Fibroblast of the conjunctiva (primary cell): ENCODE results near the gene TMIGD1.

ENCODE experiments used
- DNase-seq: peaks from one replicate; pipeline ENCODE4 v3.0.0-alpha.2; 2010; ENCODE audit warnings: low read depth

Gene TMIGD1

DNA sequence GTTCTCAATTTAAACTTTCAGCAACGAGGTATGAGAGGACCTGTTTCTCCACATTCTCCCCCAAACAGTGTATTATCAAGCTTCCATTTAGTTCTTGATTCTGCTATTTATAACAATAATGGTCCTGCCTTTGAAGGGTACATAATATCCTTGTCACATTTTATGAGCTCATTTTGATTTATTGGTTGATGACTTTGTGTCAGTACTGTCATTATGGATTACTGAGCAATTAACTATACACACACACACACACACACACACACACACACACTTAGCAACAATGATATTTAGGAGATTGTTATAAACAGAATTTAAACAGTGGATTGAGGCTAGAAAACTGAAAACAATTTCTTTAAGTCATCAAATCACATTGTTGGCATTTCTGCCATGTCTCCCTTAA is 7.0 kb downstream of the TMIGD1 start:
- no peak for DNase-seq

DNA sequence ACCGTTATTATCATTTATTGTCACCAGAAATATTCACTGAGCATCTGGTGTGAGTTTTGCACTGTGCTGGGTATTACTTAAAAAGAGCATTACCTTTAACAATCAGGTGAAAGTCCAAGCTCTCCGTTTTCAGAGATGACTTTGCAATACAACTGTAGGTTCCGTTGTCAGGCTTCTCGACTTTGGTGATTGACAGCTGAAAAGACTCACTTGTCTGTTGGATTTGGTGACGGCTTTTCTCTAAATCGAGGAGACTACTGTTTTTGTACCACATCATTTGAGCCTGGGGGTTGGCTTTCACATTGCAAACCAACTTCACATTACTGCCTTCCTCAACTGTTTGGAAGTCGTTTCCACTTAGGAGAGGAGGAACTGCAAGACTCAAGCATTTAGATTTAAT is 9.1 kb downstream of the TMIGD1 start:
- DNase-seq = no peak

DNA sequence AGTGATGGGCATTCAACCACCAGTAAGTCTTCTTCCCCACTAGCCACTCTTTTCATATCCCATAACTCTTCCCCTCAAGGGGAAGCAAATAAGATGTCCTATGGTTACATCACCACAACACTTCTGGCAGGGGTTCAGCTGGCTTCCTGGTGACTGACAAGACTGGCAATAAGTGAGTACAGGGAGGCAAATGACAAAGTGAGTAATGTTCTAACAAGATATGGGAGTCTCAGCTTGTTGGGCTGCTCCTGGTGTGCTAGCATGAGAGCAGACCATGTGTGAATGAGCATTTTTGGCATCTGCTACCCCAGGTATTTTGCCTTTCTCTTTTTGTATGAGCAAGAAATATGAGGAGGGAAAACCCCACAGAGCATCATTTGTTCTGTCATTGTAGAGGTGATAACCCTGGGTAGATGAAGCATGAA is 9.9 kb downstream of the TMIGD1 start:
- DNase-seq = peak; percentile 55

DNA sequence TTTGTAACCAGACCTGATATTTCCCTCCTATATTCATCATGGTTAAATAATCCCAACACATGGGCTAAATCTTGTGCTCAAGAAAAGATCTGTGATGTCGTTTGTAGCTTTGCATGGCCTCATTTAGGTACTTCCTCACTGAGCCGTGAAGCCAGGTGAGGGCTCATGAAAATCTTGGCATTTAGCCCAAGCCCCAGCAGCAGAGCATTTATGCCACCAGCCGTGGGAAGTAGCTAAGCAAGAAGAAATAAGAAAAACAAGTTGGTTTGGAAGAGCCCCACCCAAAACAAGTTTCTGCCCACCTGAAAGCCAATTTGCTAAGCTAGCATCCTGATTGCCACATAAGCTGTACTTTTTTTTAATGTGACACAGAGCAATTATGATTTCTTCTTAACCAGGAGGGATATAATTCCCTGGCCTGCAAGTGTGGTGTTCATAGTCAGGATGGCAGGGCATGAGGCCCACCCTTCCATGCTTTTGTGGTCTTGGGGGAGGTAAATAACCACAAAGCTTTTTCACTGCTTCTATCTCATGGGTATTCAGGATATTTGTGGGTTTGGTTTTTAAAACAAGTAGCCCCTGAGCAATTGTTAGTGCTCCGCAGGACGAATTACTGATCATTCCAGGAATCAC is 10.5 kb downstream of the TMIGD1 start:
- DNase-seq = no peak

DNA sequence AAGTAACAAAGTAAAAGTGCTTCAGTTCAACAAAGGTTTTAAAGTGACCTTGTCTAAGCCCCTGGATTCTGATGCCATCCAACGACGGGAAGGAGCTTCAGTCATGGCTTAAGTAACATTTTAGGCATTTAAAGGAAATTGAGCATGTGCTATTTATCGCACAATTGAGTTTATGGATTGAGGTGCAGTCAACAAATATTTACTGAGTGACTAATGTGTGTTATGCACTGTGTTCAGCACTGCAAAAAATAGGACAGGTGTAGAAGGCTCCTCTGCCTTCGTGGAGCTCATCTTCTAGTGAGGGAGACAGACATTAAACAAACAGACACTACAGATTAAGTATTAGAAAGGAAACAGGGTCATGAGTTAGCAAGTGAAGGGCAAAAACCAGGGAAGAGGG is 12.5 kb downstream of the TMIGD1 start:
- DNase-seq = no peak

GRCh38 chr17:30318155-30318554 is 15.7 kb downstream of the TMIGD1 start:
- DNase-seq = no peak

GRCh38 chr17:30316736-30317135 is 17.1 kb downstream of the TMIGD1 start:
- DNase-seq = no peak

DNA sequence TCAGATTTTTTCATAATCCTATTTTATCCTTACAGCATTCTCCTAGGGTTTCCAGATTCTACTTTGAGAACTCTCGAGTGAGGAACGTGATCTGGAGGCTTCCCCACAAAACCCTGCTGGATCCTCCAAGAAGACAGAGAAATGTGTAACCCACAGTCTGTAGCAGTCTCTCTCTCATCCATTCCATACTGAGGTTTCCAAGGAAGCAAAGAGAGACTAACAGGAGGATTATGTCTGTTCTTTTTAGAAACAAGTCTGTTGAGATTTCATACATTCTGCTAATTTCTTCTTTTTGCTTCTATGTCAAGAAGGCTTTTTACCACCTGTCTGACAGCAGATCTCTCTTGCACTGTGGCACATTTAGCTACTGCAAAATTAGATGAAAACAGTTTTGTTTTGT is 18.8 kb downstream of the TMIGD1 start:
- no peak for DNase-seq

- DNase-seq = no peak
Observed at GRCh38 chr17:30314474-30314873, 19.4 kb downstream of the TMIGD1 start.

- no peak for DNase-seq
Observed at GRCh38 chr17:30312226-30312625, 21.6 kb downstream of the TMIGD1 start.

- no peak for DNase-seq
Observed at GRCh38 chr17:30310562-30310961, 23.3 kb downstream of the TMIGD1 start.

DNA sequence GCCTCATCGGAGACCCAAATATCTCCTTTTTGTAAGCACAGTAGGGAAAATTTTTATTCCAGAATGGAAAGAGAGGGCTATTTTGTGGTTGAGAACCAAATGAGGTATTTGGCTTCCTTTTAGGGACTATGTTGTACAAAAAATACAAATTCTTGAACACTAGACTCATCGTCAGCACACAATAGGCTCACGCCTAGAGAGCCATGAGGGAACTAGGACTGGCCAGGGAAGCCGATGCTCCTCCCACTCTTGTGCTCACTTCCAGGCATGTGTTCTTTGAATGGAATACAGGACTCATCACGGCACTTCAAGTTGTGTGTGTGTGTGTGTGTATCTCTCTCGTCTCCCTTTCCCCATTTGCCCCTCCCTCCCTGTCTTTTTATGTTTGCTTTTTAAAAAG is 24.3 kb downstream of the TMIGD1 start:
- no peak for DNase-seq

DNA sequence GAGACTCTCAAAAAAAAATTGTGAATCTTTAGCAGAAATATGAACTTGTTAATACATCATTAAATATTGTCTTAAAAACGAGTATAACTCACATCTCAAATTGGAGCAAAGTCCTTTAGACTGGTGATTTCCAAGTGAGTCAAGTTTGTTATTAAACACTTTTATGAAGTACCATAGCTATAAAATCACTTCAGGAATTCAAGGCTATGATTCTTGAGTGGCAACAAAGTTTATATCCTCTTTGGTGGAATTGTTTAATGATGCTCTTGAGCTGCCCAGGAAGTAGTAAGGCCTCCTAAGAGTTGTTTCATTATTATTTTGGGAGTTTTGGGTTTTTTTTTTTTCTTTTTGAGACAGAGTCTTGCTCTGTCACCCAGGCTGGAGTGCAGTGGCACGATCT is 25.5 kb downstream of the TMIGD1 start:
- DNase-seq = no peak

GRCh38 chr17:30304778-30305177 is 29.1 kb downstream of the TMIGD1 start:
- DNase-seq = no peak

GRCh38 chr17:30302241-30302640 is 31.6 kb downstream of the TMIGD1 start:
- DNase-seq = no peak

DNA sequence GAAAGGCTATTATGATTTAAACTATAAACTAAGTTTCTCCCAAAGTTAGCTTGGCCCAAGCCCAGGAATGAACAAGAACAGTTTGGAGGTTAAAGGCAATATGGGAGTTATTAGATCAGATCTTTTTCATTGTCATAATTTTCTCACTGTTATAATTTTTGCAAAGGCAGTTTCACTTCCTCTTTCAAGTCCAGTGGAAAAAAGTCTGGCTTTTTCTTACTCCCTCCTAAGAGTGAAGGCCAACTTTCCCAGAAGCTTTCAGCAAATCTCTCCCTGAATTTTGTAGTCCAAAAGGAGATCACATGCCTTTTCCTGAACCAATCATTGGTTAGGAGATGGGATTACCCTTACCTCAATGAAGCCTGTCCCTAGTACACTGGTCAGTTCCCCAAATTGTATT is 33.0 kb downstream of the TMIGD1 start:
- DNase-seq = no peak

DNA sequence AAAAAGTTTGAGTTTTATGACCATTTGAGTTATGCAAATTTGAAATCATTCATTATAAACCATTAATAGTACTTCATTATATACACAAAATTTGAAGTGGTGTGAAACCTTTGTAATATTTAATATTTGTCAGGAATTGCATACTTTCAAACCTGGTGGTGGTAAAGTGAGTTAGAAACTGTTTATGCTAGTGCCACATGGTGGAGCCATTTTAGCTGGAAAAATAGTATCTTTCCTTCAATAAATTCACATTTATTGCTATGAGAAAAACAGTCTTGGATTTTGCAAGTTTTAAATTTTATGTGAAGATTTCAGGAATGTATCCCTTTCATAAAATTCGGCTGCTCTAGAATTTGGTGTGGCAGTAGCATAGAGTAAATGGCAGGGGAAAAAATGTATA is 34.9 kb downstream of the TMIGD1 start:
- DNase-seq = no peak

GRCh38 chr17:30297715-30298114 is 36.1 kb downstream of the TMIGD1 start:
- DNase-seq = no peak

- no peak for DNase-seq
Observed at GRCh38 chr17:30296499-30297080, 37.3 kb downstream of the TMIGD1 start.

DNA sequence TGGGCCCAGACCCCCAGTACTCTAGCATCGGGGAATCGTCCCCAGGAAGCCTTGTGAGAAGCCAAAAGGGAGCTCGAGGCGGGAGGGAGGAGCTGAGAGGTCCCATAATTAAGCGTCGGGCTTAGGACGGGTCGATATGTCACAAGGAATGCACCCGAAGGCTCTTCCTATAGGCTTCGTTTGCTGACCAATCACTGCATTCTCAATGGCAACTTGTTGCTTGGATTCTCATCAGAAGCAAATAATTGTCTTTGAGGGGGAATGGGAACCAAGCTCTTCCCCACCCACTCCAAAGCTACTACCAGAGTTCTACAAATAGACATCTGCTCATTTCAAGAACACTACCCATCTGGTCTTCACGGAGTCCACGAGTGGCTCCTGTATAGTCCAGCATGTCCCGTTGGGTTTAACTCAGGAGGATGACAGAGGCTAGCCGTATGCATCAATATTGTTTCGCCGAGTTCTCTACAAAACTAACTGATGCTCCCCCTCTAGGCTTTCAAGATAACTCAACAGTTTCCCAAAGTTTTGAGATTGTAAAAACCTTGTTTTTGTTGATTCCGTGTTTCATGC is 41.5 kb downstream of the TMIGD1 start:
- DNase-seq = peak; percentile 41

- DNase-seq = peak; percentile 53
Observed at GRCh38 chr17:30291543-30292285, 42.1 kb downstream of the TMIGD1 start, which contains the start of gene BLMH. Gene BLMH, minus strand, starts transcription at chr17:30291944. Its CDS starts 125 bp downstream, at chr17:30291819.

- no peak for DNase-seq
Observed at GRCh38 chr17:30290696-30291542, 42.9 kb downstream of the TMIGD1 start.
